Activated T-helper 1 cell treated with anti-CD3 and anti-CD28 coated beads, Interleukin-12 subunit alpha, Interleukin-12 subunit beta, Interleukin-2, Interleukin-4 antibody, amounts not matched to agents 30 ng/mL and 10 ng/mL and 1 ng/mL, durations not matched to agents 14 hours and 24 hours and 36 hours (primary cell): ENCODE results near the gene SPNS2. TPM values are rescaled to one million over a fixed set of nuclear protein-coding genes. Genes with fewer than 3 reads are reported as not detected.

Experiments
- DNase-seq: peaks from one replicate; pipeline ENCODE4 v3.0.0; 2021; ENCODE audit warnings: low spot score
- H3K27ac Mint-ChIP-seq: one replicate; pipeline ENCODE4 v1.8.0; 2021; ENCODE audit warnings: mild to moderate bottlenecking, mixed read lengths
- H3K27me3 Mint-ChIP-seq: one replicate; pipeline ENCODE4 v1.8.0; 2022; ENCODE audit warnings: mild to moderate bottlenecking, moderate library complexity, mixed read lengths; ENCODE audit not compliant: insufficient read depth
- H3K36me3 Mint-ChIP-seq: one replicate; pipeline ENCODE4 v1.8.0; 2021; ENCODE audit warnings: low read depth, mixed read lengths
- H3K4me1 Mint-ChIP-seq: one replicate; pipeline ENCODE4 v1.8.0; 2021; ENCODE audit warnings: low read depth, mixed read lengths
- H3K4me3 Mint-ChIP-seq: one replicate; pipeline ENCODE4 v1.8.0; 2021; ENCODE audit warnings: mild to moderate bottlenecking, moderate library complexity, mixed read lengths
- H3K9me3 Mint-ChIP-seq: one replicate; pipeline ENCODE4 v1.8.0; 2021; ENCODE audit warnings: mixed read lengths
- intact Hi-C: fragments of 100-400 bp; cut with micrococcal nuclease; formaldehyde crosslinking; loops from one replicate; pipeline ENCODE4 v1.15.1; 2024
- total RNA-seq: library from RNA; stranded (reverse); gene quantifications from 2 replicates; pipeline ENCODE4 v1.2.3, GENCODE V29; 2022

The SPNS2 gene
- total RNA-seq, 1 donor from 2014 or later = not detected

DNA sequence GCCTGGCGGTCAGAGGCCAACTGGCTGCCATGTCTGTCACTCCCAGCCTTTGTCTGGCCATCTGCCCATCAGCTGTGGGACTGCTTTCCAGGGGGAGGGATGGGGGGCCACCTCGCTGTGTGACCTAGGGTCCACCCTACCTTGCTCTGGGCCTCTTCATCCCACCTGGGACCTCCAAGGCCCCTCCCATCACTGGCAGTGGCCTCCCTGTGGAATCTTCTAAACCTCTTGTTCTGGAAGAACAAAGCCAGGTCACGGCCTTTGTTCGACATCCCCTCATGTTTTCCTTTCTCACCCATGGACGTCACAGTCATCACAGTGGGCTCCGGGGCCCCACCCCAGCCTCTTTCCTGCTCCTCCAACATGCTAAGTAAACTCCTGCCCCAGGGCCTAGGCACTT is 24.0 kb downstream of the SPNS2 start:
- no peaks in the 10 kb centered on the region for H3K4me1 Mint-ChIP-seq
- peaks cover 8% of the 10 kb centered on the region for H3K27me3 Mint-ChIP-seq
- H3K4me3 Mint-ChIP-seq = no peak overlapping the region
- no peaks in the 10 kb centered on the region for H3K9me3 Mint-ChIP-seq
- H3K36me3 Mint-ChIP-seq = no peaks in the 10 kb centered on the region
- intact Hi-C loops = no loop called here
- no peak for DNase-seq
- H3K27ac Mint-ChIP-seq = no peak overlapping the region

DNA sequence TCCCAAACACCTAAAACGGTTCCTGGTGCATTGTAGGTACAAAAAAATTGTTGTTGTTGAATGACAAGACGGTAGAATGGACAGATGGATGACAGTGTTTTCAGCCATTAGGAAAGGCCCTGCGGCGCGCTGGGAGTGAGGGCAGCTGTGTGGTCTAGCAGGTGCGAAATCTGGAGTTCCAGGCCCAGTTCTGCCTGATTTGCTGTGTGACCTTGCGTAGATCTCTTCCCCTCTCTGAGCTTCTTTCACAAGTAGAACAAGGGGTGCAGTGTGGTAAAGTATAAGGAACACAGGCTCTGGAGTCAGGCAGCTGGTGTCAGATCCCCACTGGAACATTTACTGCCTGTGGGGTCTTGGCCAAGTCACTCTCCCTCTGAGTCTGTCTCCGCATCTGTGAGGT is 25.3 kb downstream of the SPNS2 start:
- H3K27me3 Mint-ChIP-seq = peaks cover 8% of the 10 kb centered on the region
- intact Hi-C loops = no loop called here
- no peaks in the 10 kb centered on the region for H3K9me3 Mint-ChIP-seq
- H3K4me3 Mint-ChIP-seq = no peak overlapping the region
- no peaks in the 10 kb centered on the region for H3K36me3 Mint-ChIP-seq
- DNase-seq = no peak
- no peaks in the 10 kb centered on the region for H3K4me1 Mint-ChIP-seq
- H3K27ac Mint-ChIP-seq = no peak overlapping the region

DNA sequence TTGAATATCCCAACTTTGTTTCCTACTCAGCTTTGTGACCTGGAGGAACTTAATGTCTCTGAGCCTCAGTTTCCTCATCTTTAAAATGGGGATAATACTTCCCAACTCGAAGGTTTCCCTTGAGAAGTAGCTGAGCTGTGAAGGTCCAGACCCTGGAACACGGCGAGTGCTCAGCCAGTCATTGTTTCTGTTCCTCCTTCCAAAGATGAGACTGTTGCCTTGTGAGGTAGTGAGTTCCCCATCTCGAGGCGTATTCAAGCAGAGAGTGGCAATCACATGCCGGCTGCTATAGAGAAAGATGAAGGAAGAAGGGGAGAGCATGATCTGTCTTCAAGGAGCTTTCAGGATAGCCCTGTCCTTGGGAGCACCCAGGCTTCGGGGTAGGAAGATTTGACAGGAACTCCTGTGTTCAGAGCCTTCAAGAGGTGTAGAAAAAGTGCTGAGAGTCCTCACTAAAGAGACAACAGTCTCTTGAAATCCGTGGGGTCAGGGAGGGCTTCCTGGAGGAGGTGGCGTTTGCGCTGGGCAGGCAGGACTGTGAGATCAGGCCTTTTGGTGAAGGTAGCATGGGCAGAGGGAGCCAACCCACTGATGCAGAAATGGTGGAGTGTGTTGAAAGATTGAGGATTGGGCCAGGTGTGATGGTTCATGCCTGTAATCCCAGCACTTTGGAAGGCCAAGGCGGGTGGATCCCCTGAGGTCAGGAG is 27.2 kb downstream of the SPNS2 start:
- peaks cover 8% of the 10 kb centered on the region for H3K27me3 Mint-ChIP-seq
- intact Hi-C loops = no loop called here
- no peak overlapping the region for H3K27ac Mint-ChIP-seq
- no peaks in the 10 kb centered on the region for H3K4me1 Mint-ChIP-seq
- no peak overlapping the region for H3K4me3 Mint-ChIP-seq
- DNase-seq = no peak
- no peaks in the 10 kb centered on the region for H3K36me3 Mint-ChIP-seq
- H3K9me3 Mint-ChIP-seq = no peaks in the 10 kb centered on the region

DNA sequence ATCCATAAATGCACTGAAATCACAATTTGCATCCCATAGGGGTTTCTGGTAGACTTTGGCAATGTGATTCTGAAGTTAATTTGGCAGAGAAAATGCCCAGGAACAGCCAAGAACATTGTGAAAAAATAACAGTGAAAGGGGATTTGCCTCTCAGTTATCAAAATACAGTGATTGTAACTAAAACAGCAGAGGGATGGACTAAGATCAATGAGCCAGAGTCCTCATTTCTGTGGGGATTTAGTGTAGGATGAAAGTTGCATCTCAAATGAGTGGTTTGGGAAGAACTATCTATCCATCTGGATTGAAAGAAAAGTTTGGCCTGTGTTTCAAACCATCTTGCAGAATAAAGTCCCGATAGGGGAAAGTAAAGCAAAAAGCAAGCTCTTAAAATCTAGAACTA is 28.5 kb downstream of the SPNS2 start:
- Mint-ChIP-seq H3K36me3 (no peaks in the 10 kb centered on the region), H3K27ac (no peak overlapping the region), H3K27me3 (peaks cover 8% of the 10 kb centered on the region), H3K4me3 (no peak overlapping the region), H3K4me1 (no peaks in the 10 kb centered on the region), H3K9me3 (no peaks in the 10 kb centered on the region)
- intact Hi-C loops = no loop called here
- DNase-seq = no peak

DNA sequence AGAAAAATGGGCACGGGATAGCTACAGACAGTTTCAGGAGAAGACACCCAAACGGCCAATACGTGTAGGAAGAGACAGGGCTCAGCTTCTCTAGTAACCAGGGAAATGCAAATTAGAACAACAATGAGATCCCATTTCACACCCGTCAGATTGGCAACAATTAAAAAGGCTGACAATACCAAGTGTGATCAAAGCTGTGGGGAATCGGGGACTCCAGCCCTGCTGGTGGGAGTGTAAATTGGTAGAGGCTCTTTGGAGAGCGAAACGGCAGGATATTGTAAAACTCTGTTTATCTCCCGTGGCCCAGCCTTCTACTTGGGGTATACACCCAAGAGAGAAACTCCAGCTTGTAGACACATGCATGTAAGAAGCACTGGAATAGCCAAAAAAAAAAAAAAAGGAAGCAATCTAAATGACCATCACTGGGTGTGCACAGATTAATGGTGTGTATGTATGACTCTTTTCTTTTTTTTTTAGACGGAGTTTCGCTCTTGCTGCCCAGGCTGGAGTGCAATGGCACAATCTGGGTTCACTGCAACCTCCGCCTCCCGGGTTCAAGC is 29.0 kb downstream of the SPNS2 start:
- Mint-ChIP-seq H3K4me3 (no peak overlapping the region), H3K4me1 (no peaks in the 10 kb centered on the region), H3K27ac (no peak overlapping the region), H3K36me3 (no peaks in the 10 kb centered on the region), H3K27me3 (peaks cover 8% of the 10 kb centered on the region), H3K9me3 (no peaks in the 10 kb centered on the region)
- no peak for DNase-seq
- intact Hi-C loops = no loop called here

DNA sequence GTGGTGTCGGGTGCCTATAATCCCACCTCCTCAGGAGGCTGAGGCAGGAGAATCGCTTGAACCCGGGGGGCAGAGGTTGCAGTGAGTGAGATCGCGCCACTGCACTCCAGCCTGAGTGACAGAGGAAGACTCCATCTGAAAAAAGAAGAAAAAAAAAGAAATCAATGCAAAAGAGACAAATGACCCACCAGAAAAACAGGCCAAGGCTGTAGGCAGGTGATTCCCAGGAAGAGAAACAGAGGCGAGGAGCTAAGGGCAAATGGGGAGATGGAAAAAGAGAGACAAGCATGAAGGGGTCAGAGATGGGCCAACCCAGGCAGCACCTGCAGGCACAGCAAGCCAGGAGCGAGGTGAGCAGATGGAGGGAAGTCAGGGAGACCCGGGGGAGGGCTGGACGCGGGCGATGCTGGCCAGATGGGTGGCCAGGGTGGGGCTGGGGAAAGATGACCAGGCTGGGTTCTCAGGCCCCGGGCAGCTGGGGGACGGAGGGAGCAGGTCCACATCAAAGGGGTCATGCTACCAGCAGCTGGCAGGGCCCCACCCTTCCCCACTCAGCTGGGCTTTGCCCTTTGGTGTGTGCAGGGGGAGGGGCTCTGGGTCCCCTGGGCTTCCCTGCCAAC is 31.0 kb downstream of the SPNS2 start:
- DNase-seq = no peak
- Mint-ChIP-seq H3K27ac (no peak overlapping the region), H3K27me3 (peaks cover 8% of the 10 kb centered on the region), H3K9me3 (no peaks in the 10 kb centered on the region), H3K36me3 (no peaks in the 10 kb centered on the region), H3K4me3 (no peak overlapping the region), H3K4me1 (no peaks in the 10 kb centered on the region)
- intact Hi-C loops = no loop called here

DNA sequence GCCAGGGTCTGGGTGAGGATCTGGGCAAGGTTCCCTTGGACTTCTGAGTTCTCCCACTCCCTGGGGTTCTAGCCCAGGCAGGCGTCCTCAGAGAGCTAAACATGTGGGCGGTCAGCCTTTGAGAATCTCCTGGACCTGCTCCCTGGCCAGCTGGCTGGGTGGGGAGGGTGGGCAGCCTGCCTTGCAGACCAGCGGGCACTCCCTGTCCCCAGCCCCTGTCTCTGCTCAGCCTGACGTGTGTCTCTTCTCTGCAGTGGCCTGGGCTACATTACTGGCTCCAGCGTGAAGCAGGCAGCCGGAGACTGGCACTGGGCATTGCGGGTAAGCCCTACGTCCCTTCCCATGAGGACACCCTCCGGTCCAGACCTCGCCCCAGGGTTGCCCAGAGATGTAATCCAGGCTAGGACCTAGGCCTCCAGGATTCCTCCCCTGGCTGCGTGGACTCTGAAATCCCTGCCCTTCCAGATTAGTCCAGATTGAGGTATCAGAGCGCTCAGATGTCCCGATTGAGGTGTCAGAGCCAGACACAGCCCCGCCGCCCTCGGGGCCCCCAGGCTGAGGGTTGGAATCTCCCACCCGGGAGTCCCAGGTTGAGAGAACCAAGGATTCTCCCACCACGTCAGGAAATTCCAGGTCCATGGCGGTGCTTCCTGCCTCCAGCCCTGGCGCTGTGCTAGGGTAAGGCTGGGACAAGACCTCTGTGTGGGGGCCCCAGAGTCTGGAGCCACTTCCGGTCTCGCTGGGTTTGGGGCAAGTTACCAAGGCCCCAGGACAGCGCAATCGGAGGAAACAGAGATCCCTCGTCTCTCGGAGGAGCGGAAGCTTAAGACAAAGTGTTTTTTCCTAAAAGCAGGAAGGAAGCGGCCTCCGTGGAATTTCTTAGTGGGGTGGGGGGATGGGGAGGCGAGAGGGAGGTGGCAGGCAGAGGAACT is 32.4 kb downstream of the SPNS2 start:
- Mint-ChIP-seq H3K9me3 (no peaks in the 10 kb centered on the region), H3K27ac (no peak overlapping the region), H3K4me3 (no peak overlapping the region), H3K36me3 (no peaks in the 10 kb centered on the region), H3K27me3 (peaks cover 5% of the 10 kb centered on the region), H3K4me1 (no peaks in the 10 kb centered on the region)
- intact Hi-C loops = no loop called here
- no peak for DNase-seq

DNA sequence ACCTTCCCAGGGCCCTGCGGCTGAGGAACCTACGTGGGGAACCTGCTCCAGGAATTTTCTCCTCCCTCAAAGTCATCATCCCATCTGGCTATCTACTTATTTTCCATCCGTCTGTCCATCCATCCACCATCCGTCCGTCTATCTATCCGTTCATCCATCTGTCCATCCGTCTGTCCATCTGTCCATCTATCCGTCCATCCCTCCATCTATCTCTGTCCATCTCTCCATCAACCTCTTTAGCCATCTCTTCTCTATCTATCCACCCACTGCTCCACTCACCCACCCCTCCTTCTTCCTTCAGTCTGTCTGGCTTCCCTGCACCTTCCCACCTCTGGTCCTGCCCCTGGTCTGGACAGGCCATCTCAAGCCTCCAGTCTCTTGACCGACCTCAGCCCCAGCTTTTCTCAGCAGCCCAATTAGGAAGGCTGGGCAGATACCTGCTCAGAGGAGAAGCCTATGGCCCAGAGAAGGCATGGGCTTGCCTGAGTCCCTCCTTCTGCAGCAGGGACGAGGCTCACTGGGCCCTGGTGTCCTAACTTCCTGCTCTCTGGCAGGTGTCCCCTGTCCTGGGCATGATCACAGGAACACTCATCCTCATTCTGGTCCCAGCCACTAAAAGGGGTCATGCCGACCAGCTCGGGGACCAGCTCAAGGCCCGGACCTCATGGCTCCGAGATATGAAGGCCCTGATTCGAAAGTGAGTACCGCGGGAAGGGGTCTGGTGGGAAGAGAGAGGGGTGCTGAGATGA is 33.5 kb downstream of the SPNS2 start:
- no peak for DNase-seq
- Mint-ChIP-seq H3K27ac (no peak overlapping the region), H3K36me3 (no peaks in the 10 kb centered on the region), H3K27me3 (peaks cover 3% of the 10 kb centered on the region), H3K9me3 (no peaks in the 10 kb centered on the region), H3K4me3 (no peak overlapping the region), H3K4me1 (no peaks in the 10 kb centered on the region)
- intact Hi-C loops = no loop called here

DNA sequence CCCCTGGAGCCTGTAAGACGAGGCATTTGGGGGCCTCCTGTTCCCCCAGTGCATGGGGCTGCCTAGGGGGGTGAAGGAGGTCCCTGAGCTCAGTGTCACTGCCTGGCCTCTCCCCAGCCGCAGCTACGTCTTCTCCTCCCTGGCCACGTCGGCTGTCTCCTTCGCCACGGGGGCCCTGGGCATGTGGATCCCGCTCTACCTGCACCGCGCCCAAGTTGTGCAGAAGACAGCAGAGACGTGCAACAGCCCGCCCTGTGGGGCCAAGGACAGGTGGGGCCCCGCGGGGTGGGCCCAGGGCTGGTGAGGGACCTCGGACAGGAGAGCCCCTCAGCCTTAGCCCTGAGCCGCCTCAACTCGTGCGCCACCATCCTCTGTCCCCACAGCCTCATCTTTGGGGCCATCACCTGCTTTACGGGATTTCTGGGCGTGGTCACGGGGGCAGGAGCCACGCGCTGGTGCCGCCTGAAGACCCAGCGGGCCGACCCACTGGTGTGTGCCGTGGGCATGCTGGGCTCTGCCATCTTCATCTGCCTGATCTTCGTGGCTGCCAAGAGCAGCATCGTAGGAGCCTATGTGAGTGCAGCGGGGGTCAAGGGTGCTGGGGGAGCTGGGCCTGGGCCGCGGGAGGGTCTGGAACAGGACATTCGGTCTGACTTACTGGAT is 34.3 kb downstream of the SPNS2 start:
- Mint-ChIP-seq H3K27ac (no peak overlapping the region), H3K36me3 (no peaks in the 10 kb centered on the region)

DNA sequence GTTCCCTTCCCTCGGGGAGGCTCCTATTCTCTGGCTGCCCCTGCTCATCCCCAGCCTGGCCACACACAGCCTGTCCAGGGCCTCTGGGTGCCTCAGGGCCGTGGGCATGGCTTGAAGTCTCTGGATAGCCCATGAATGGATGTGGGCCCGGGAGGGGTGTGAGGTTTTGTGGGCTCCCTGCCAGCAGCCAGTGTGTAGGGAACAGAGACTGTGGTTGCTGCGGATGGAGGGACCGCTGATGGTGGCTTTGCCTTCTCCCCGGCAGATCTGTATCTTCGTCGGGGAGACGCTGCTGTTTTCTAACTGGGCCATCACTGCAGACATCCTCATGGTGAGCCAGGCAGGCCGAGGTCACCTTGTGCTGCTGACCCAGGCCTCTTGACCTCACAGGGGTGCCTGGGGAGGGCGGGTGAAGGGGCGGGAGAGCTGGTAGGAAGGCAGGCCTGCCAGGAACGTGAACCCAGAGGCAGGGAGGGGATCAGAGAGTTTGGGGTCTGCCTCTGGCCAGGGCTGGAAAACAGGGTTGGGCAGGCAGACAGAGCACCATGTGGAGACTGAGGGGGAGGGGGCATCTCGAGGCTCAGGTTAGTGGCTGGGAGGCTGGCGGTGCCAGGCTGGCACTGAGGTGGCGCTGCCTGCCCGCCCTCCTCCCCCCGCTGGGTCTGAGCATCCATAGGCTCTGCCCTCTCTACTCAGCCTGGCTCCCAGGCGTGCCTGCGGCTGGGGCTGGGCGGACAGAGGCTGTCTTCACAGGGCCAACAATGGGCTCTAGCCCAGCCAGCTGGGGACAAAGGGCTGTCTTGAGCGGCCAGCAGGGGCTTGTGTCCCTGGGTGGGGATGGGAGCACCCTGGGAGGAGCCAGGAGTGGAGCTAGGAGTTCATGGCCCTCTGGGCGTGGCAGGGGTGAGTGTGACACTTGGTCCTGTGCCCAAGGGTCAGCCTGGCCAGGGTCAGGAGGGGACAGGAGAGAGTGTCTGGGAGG is 35.1 kb downstream of the SPNS2 start:
- H3K4me3 Mint-ChIP-seq = no peak overlapping the region
- H3K9me3 Mint-ChIP-seq = no peaks in the 10 kb centered on the region
- H3K4me1 Mint-ChIP-seq = no peaks in the 10 kb centered on the region
- DNase-seq = no peak
- no peak overlapping the region for H3K27ac Mint-ChIP-seq
- no peaks in the 10 kb centered on the region for H3K27me3 Mint-ChIP-seq
- intact Hi-C loops = no loop called here
- H3K36me3 Mint-ChIP-seq = no peaks in the 10 kb centered on the region

More for the DNA sequence above, 34.3 kb downstream of the SPNS2 start:
- Mint-ChIP-seq H3K4me1 (no peaks in the 10 kb centered on the region), H3K4me3 (no peak overlapping the region), H3K27me3 (no peaks in the 10 kb centered on the region), H3K9me3 (no peaks in the 10 kb centered on the region)
- intact Hi-C loops = no loop called here
- DNase-seq = no peak

DNA sequence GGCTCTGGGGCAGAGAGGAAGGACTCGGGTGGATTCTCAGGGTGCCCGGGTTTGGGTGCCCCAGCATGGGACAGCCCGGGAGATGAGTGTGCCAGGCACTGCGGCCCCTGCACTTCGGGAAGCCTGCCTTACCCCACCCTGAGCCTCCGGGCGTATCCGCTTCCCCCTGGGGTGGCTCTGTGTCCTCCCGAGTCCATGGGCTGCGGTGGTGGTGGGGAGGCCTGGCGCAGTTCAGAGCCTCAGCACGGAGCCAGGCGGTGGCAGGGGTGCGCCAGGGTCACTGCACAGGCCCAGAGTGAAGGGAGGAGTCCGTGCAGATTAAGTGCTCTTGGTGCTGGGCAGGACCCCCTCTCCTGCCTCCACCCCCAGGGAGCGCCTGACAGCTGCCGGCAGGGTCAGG is 35.8 kb downstream of the SPNS2 start:
- H3K27ac Mint-ChIP-seq = no peak overlapping the region
- no peaks in the 10 kb centered on the region for H3K36me3 Mint-ChIP-seq
- DNase-seq = no peak
- no peaks in the 10 kb centered on the region for H3K27me3 Mint-ChIP-seq
- H3K4me3 Mint-ChIP-seq = no peak overlapping the region
- no peaks in the 10 kb centered on the region for H3K9me3 Mint-ChIP-seq
- H3K4me1 Mint-ChIP-seq = no peaks in the 10 kb centered on the region
- intact Hi-C loops = no loop called here
